Activated CD8-positive, alpha-beta memory T cell treated with anti-CD3 and anti-CD28 coated beads for 36 hours (primary cell): ENCODE results near the gene SEH1L. TPM values are rescaled to one million over a fixed set of nuclear protein-coding genes. Genes with fewer than 3 reads are reported as not detected.

Experiments
- CTCF ChIA-PET: fragments of 350-600 bp; sonication (Branson Sonifier 250); formaldehyde crosslinking; loops from one replicate; lab custom pipeline; 2021; ENCODE audit warnings: antibody characterized with exemption; lab: Charles Lee
- POLR2A ChIA-PET: fragments of 350-600 bp; sonication (Branson Sonifier 250); formaldehyde crosslinking; loops from one replicate; lab custom pipeline; 2021; ENCODE audit warnings: antibody characterized with exemption; lab: Charles Lee
- total RNA-seq, 2 experiments: library from RNA; stranded (reverse); gene quantifications; one replicate each; pipeline ENCODE4 v1.2.3, GENCODE V29; 2021

The SEH1L gene
- total RNA-seq, 2 experiments from 2014 or later: 136 to 140 TPM

DNA sequence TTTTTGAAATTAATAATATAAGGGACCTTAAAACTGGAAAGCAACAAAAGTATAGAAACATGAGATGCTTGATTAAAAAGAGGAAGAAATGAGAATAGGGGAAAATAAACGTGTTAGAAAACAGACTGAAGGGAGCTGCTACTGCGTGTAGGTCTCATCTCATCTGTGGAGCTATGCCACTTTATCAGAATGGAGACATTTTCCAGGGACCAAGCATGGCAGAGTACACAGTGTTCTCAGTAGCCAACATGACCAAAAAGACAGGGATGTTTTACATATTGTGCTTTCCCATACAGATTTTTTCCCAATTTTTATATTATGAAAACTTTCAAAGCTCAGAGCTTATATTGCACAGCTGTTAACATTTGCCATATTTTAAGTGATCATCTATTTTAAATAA lies 66.4 kb downstream of the SEH1L start:
- ChIA-PET POLR2A (no interaction called here), CTCF (interaction anchor here (0.6 kb wide), 1 partner anchor 24 kb away, joined by 4 read pairs; no protein-coding TSS in a partner anchor)

DNA sequence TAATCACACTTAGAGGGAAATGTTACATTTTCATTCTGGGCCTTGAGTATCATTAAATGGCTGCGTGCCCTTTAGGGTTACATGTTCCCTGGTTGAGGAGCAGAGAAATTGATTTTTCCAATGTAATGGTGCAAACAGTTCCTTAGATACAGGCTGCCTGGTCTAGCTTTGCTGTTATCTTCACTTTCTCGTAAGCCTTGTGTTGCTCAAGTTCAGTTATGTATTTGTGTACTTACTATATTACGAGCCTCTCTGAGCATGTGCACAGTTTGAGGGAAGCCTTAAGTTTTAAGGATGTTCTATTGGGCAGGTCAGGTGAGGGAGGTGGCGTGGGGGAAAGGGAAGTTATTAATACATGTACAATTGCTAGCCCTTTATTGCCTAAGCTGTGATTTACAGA lies 67.0 kb downstream of the SEH1L start:
- POLR2A ChIA-PET: no interaction called here
- CTCF ChIA-PET: no interaction called here

DNA sequence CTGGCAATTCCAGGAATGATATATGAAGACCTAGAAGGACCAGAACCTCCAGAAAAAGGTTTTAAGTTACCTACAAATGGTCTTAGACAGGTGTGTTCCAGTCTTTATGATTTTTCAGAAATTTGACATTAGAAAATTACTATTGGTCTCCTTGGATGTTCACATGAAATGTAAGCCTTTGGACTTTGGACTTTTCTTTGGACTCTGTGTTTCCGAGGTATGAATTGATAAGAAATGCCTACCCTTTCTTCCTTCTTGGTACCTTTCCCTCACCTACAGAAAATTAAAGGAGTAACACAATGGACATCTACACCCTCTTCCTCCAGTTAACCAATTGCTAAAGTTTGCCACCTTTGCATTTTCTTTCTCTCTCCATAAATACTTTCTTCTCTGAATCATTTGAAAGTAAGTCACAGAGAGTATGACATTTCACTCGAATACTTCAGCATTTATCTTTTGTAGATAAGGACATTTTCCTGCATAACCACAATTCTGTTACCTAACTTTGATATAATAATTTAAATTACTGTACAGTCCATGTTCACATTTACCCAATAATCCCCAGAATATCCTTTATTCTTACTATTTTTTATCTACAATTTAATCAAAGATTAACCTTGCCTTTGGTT lies 69.5 kb downstream of the SEH1L start:
- ChIA-PET CTCF (no interaction called here), POLR2A (no interaction called here)

DNA sequence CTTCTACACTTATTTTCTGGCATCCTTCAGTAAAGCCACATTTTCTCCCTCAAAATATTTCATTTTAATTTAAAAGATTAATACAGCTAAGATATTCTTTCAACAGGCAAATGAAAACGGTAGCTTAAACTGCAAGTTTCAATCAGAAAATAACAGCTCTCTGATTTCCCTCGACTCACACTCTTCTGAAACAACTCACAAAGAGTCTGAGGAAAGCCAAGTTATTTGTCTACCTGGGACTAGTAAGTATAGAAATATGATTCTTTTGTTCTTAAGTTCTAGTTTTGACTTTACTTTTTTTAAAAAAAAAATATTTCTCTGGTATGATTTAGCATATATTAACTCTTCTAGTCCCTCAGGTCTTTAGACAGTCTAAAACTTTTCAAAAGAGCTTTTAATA lies 70.6 kb downstream of the SEH1L start:
- POLR2A ChIA-PET: no interaction called here
- CTCF ChIA-PET: no interaction called here

DNA sequence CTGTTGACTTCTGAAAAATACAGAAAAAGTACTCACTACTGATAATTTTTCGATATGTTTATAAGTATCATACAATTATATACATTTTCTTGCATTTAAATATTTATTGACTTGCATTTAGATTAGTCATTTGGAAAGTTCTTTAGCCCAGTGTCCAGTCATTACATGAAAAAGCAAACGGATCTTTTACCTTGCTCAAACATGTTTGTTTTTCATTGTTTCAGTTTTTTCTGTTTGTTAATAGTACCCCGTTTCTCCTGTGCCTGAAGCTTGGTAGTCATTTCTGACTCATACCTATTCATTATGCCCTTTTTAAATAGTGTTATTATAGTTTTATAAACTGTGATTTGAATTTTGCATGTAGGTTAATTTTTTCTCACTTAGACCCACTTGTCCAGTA lies 71.5 kb downstream of the SEH1L start:
- POLR2A ChIA-PET: no interaction called here
- CTCF ChIA-PET: no interaction called here

DNA sequence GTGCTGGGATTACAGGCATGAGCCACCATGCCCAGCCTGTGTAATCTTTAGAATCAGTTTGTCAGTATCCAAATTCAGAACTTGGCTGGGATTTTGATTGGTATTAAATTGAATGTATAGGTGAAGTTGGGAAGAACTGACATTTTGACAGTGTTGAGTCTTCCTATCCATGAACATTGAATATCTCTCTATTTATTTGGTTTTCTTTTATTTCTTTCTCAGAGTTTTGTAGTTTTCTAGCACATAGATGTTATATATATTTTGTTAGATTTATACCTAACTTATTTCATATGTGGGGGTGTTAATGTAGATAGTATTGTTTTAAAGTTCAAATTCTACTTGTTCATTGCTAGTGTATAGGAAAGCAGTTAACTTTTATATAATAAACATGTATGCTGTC lies 74.8 kb downstream of the SEH1L start:
- ChIA-PET CTCF (no interaction called here), POLR2A (no interaction called here)

DNA sequence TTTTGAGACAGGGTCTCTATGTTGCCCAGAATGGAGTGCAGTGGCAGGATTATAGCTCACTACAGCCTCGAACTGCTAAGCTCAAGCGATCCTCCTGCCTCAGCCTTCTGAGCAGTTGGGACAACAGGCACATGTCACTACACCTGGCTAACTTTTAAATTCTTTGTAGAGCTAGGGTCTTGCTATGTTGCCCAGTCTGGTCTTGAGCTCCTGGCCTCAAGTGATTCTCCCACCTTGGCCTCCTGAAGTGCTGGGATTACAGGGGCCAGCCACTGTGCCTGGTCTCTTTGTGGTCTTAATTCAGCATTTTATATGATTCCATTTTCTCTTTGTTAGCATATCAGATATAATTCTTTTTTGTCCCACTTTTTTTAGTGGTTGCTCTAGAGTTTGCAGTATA lies 77.4 kb downstream of the SEH1L start:
- CTCF ChIA-PET: no interaction called here
- POLR2A ChIA-PET: no interaction called here

DNA sequence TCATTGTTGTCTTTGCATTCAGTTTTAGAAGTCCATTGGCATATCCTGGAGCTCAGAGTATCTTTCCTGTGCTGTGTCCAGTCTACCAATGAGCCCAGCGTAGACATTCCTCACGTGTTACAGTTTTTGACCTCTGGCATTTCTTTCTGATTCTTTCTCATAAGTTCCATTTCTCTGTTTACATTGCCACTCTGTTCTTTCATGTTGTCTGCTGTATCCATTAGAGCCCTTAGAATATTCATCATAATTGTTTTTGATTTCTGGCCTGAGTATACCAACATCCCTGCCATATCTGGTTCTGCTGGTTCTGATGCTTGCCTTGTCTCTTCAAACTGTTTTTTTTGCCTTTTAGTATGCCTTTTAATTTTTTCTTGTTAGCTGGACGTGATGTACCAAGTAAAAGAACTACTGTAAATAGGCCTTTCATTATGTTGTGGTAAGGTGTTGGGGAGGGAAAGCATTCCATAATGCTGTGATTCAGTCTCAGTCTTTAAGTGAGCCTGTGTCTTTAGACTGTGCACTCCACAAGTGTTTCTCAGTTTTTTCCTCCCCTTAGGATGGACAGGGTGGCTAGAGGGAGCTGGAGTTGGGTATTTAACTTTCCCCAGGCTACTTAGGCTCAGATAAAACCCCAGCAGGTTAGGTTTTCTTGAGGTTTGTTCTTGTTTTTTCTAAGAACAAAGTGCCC lies 78.9 kb downstream of the SEH1L start:
- POLR2A ChIA-PET: no interaction called here
- CTCF ChIA-PET: no interaction called here

DNA sequence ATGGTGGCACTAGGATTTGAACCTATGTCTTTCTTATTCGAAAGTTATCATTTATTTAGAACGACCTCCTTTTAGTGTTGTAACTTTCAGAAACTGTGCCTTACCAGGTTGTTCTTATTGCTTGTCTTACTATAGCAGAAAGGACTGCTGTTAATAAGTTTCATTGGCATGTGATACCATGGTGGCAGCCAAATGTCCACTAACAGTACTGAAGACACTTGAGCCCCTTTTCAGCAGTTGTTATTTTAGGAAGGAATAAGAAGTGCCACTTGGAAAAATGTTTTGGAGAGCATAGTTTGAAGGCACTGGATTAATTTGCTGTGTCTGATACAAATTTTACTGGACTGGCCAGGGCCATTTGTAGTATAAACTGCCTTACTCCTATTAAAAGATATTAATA lies 81.1 kb downstream of the SEH1L start:
- ChIA-PET CTCF (no interaction called here), POLR2A (no interaction called here)

DNA sequence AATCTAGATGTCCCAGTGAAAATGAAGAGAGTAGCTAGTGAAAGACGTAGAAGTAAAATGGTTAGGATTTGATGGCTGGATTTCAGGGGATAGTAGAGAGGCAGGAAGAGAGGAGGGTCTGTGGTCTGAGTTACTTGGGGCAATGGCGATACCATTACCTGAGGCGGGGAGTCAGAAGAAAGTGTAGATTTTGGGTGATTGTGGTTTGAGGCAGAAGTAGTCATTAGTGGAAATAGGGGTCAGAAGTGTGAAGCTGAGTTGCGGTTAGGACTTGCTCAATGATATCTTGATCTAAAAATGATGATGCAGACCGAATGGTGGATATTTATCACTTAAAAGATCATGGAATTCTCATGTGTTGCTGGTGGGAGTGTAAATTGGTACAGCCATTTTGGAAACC lies 84.4 kb downstream of the SEH1L start:
- ChIA-PET POLR2A (no interaction called here), CTCF (no interaction called here)

DNA sequence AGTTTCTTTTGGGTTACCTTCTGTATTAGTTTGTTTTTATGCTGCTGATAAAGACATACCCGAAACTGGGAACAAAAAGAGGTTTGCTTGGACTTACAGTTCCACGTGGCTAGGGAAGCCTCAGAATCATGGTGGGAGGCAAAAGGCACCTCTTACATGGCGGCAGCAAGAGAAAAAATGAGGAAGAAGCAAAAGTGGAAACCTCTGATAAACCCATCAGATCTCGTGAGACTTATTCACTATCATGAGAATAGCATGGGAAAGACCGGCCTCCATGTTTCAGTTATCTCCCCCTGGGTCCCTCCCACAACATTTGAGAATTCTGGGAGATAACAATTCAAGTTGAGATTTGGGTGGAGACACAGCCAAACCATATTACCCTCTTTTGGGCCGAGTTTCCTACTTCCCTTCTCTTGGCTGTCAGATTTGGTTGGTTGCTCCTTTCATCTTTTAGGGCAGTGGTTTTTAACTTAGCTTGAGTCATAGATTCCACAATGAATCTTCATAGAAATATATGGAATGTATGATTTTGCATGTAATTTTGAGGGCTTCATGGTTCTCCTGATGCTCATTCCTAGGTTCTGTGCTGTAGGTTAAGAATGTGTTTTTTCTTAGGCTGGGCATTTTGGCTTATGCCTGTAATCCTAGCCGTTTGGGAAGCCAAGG lies 87.6 kb downstream of the SEH1L start:
- ChIA-PET CTCF (no interaction called here), POLR2A (interaction anchor here (0.7 kb wide), 1 partner anchor 26 kb away, joined by 6 read pairs; no protein-coding TSS in a partner anchor)

DNA sequence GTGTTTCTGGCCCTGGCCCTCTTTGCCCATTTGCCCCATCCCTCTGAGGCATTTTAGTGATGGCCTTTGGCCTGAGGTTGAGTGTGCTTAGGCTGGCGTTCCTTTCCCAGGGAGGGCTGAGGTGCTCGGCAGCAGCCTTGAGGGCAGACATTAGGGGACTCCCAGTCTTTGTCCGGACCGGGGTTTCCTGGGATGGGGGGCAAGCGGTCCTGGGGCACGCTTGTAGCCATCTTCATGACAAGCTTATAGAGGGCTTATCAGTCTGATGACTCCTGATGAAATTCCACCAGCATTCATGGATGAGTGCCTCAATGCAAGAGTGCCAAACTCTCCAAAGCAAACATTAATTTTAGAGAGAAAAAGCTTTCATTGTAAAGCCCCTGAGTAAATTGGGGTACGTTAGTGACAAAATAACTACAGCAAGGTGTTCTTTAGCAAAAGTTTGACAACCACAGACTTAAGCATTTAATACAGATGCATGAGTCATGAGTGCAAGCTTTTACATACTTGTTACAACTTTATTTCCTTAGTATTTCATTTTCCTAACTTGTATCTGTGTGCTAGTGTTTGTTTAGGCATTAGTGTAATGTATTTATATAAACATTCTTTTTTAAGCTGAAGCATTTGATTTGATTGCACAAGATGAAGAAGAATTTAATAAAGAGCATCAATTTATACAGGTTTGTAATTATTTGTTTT lies 89.0 kb downstream of the SEH1L start:
- POLR2A ChIA-PET: no interaction called here
- CTCF ChIA-PET: no interaction called here

Other genes with a start within 250 kb of the SEH1L start
- 10 to 100 TPM; 13.0 to 15.2 TPM for gene CEP76, start 245.3 kb upstream of the SEH1L start, total RNA-seq
- gene PSMG2, start 245.0 kb upstream of the SEH1L start, total RNA-seq: 100 to 1,000 TPM; 114 to 117 TPM
- 10 to 100 TPM; 52.1 to 53.6 TPM for gene PTPN2, start 63.8 kb upstream of the SEH1L start, total RNA-seq
- gene CEP192, start 43.4 kb downstream of the SEH1L start, total RNA-seq: 10 to 100 TPM; 23.8 TPM